Subcutaneous abdominal adipose tissue (tissue), 5 donors: ENCODE data around the gene LAMB4.

Experiments used
- H3K27ac ChIP-seq: one replicate; pipeline ENCODE4 v1.7.0; 2013; ENCODE audit warnings: low read depth, mild to moderate bottlenecking, inconsistent platforms, low read length, moderate library complexity
- H3K27me3 ChIP-seq, 5 donors: one replicate each; pipeline ENCODE4 v1.7.0; 2013; ENCODE audit warnings: low read length in 5 of 5, inconsistent platforms in 1 of 5; ENCODE audit not compliant: control insufficient read depth in 5 of 5, insufficient read depth in 4 of 5
- H3K36me3 ChIP-seq, 5 donors: one replicate each; pipeline ENCODE4 v1.7.0; 2013; ENCODE audit warnings: low read length in 5 of 5; ENCODE audit not compliant: control insufficient read depth in 5 of 5, insufficient read depth in 5 of 5
- H3K4me1 ChIP-seq, 5 donors: one replicate each; pipeline ENCODE4 v1.7.0; 2013; ENCODE audit warnings: low read length in 5 of 5, mild to moderate bottlenecking in 3 of 5, moderate library complexity in 1 of 5; ENCODE audit not compliant: control insufficient read depth in 5 of 5, insufficient read depth in 5 of 5
- H3K4me3 ChIP-seq, 5 donors: one replicate each; pipeline ENCODE4 v1.7.0; 2013; ENCODE audit warnings: low read length in 5 of 5, low read depth in 1 of 5
- H3K9ac ChIP-seq, 5 donors: one replicate each; pipeline ENCODE4 v1.7.0; 2013; ENCODE audit warnings: low read length in 5 of 5, mild to moderate bottlenecking in 4 of 5, moderate library complexity in 3 of 5
- H3K9me3 ChIP-seq, 5 donors: one replicate each; pipeline ENCODE4 v1.7.0; 2013; ENCODE audit warnings: low read length in 5 of 5; ENCODE audit not compliant: control insufficient read depth in 5 of 5
- donor health status: healthy.
- donor health status: healthy.
- donor health status: healthy.
- donor health status: healthy.
- donor health status: healthy.

LAMB4 gene

DNA sequence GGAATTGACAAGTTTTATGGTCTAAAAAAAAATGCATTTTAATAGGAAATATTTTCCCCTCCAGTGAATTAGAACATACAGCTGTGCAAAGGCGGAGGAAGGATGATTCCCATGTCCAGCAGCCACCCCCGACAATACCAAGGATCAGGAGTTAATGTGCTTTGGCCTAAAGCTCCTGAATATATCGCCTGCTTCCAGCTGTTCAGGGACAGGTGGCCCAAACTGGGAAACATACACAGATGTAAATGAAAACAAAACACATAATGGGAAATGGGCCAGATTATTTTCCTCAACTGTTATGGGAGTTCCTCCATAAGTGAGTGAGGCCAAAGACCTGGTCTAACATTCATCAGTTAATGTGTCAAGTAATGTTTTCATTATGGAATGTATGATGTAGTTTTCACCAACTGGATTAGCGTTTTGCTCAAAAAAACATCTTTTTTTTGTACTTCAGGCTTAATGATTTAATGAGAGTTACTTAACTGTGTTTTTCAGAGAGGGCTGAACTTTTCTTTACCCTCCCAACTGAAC lies 72.1 kb downstream of the LAMB4 start:
- Histone ChIP-seq H3K4me3 (no peak overlapping the region), H3K4me1 (peaks cover 0 to 16% (median 10%) of the 10 kb centered on the region in 5 donors), H3K9ac (no peak overlapping the region), H3K9me3 (no peaks in the 10 kb centered on the region), H3K27me3 (peaks cover 0 to 2% (median 0%) of the 10 kb centered on the region in 5 donors), H3K27ac (no peak overlapping the region), H3K36me3 (no peaks in the 10 kb centered on the region)

DNA sequence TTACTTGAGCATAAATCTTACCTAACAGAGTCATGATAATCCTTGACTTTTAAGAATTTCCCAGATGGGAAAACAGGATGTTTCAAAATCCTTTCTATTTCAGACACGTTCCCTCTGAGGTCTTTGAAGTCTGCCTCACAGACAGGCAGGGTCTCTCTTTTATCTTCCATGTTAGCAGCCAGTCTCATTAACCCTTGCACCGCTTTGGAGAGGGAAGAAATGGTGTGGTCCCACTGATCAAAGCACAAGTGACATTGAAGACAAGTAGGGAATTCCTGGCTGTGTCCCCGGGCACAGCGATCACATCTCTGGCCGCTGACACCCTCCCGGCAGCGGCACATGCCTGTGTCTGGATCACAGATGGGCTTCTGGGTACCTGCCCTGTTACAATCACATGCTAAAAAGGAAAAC lies 74.5 kb downstream of the LAMB4 start:
- no peak overlapping the region for H3K27ac ChIP-seq
- no peaks in the 10 kb centered on the region for H3K9me3 ChIP-seq
- peaks cover 0 to 15% (median 10%) of the 10 kb centered on the region in 5 donors for H3K4me1 ChIP-seq
- no peak overlapping the region for H3K9ac ChIP-seq
- H3K27me3 ChIP-seq, result peaks cover 0 to 2% (median 0%) of the 10 kb centered on the region in 5 donors
- no peak overlapping the region for H3K4me3 ChIP-seq
- no peaks in the 10 kb centered on the region for H3K36me3 ChIP-seq

DNA sequence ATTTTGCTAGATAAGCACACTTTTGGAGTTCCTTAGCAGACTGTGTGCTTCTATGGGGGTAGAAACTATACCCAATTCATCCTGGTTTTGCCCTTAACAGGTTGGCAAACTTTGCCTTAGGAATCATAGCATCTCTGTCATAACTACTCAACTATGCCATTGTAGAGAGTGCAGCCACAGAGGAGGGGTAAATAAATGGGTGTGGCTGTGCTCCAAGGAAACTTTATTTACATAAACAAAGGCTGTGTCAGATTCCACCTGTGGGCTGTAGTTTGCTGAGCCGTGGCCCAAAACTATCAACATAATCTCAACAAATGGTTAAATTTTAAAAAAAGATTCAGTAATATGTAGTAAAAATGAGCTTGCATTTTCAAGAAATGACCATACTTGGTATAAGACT lies 75.6 kb downstream of the LAMB4 start:
- H3K9me3 ChIP-seq, result no peaks in the 10 kb centered on the region
- no peak overlapping the region for H3K9ac ChIP-seq
- H3K36me3 ChIP-seq, result no peaks in the 10 kb centered on the region
- H3K4me3 ChIP-seq, result no peak overlapping the region
- no peak overlapping the region for H3K27ac ChIP-seq
- peaks cover 0 to 6% (median 3%) of the 10 kb centered on the region in 5 donors for H3K4me1 ChIP-seq
- H3K27me3 ChIP-seq, result peaks cover 0 to 2% (median 0%) of the 10 kb centered on the region in 5 donors

DNA sequence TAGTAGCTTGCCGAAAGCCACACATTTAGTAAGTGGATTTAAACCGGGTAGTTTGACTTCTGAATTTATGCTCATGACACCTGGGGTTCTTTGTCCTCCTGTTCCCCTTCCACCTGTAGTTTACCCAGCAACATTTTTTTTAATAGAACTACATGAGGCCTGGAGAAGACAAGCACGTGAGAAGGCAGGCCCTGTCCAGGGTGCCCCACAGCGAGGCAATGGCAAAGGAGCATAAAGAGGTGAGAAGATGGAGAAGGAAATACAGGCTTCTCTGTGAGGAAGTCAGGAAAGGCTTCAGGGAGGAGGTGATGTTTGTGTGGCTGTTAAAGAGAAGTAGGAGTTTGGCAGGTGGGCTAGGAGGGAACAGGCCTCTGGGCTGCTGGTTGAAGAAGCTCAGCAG lies 76.9 kb downstream of the LAMB4 start:
- Histone ChIP-seq H3K9me3 (no peaks in the 10 kb centered on the region), H3K27me3 (no peaks in the 10 kb centered on the region), H3K27ac (no peak overlapping the region), H3K36me3 (no peaks in the 10 kb centered on the region), H3K9ac (no peak overlapping the region), H3K4me3 (no peak overlapping the region), H3K4me1 (no peaks in the 10 kb centered on the region)

DNA sequence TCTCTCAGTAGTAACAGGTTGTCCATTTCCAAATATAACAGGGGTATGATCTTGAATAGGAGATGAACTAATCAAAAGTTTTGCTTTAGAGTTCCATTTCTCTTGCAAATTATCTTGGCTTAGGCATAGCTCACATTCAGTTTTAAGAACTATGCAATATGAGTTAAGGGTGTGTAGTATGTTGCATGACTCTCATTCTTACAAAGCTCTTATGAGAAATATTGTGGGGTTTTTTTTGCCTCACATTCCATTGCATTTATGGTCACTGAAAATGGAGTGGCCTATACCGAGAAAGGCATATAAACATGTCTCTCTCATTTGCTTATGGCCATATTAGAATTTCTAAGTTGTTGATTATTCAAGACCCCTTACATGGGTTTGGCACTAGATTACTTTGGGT lies 78.7 kb downstream of the LAMB4 start:
- no peak overlapping the region for H3K9ac ChIP-seq
- no peaks in the 10 kb centered on the region for H3K4me1 ChIP-seq
- no peak overlapping the region for H3K27ac ChIP-seq
- no peaks in the 10 kb centered on the region for H3K27me3 ChIP-seq
- no peaks in the 10 kb centered on the region for H3K9me3 ChIP-seq
- no peak overlapping the region for H3K4me3 ChIP-seq
- H3K36me3 ChIP-seq, result no peaks in the 10 kb centered on the region

DNA sequence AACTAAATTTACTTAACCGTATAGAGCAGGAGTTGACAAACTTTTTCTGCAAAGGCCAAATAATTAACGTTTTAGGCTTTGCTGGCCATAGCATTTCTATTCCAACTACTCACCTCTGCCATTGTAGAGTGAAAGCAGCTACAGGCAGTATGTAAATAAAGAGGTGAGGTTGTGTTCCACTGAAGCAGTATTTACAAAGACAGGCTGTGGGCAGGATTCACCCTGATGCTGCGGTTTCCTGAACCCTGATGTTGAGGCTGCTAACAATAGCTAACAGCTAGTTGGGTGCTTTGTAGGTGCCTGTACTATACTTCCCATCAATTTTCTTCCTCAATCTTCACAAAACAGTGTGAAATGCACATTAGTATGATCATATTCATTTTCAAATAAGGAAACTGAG lies 80.2 kb downstream of the LAMB4 start:
- Histone ChIP-seq H3K4me1 (peaks cover 0 to 8% (median 4%) of the 10 kb centered on the region in 5 donors), H3K36me3 (no peaks in the 10 kb centered on the region), H3K4me3 (no peak overlapping the region), H3K9me3 (no peaks in the 10 kb centered on the region), H3K27ac (no peak overlapping the region), H3K9ac (no peak overlapping the region), H3K27me3 (no peaks in the 10 kb centered on the region)

DNA sequence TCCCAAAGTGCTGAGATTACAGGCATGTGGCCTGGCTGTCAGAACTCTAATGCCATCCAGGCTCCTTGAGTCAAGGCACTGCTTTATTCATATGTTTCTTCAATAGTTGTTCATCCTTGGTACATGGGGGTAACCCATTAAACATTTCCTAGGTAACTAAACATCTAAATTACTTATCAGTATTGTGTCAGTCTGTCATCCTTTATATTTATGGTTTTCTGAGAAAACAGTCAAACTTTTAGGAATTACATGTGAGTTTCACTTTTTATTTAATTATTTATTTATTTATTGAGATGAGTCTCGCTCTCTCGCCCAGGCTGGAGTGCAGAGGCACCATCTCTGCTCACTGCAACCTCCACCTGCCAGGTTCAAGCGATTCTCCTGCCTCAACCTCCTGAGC lies 81.7 kb downstream of the LAMB4 start:
- Histone ChIP-seq H3K27me3 (no peaks in the 10 kb centered on the region), H3K36me3 (no peaks in the 10 kb centered on the region), H3K9me3 (no peaks in the 10 kb centered on the region), H3K4me1 (peaks cover 0 to 8% (median 4%) of the 10 kb centered on the region in 5 donors), H3K4me3 (no peak overlapping the region), H3K27ac (no peak overlapping the region), H3K9ac (no peak overlapping the region)

DNA sequence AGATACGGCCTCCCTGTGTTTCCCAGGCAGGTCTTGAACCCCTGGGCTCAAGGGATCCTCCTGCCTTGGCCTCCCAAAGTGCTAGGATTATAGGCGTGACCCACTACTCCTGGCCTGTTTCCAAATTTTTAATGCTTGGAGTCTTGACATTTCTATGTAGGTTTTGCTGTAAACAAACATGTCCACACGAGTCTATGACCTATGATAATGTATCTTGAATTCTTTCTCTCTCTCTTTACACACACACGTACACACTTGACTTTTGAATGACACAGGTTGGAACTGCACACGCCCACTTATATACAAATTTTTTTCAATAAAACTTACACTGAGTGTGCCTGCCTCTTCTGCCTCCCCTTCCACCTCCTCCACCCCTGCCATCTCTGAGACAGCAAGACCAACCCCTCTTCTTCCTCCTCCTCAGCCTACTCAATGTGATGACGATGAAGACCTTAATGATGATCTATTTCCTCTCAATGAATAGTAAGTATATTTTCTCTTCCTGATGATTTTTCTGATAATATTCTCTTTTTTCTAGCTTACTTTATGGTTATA lies 83.1 kb downstream of the LAMB4 start:
- H3K27me3 ChIP-seq, result no peaks in the 10 kb centered on the region
- peaks cover 0 to 8% (median 4%) of the 10 kb centered on the region in 5 donors for H3K4me1 ChIP-seq
- no peaks in the 10 kb centered on the region for H3K9me3 ChIP-seq
- H3K27ac ChIP-seq, result no peak overlapping the region
- no peak overlapping the region for H3K9ac ChIP-seq
- no peaks in the 10 kb centered on the region for H3K36me3 ChIP-seq
- H3K4me3 ChIP-seq, result no peak overlapping the region

DNA sequence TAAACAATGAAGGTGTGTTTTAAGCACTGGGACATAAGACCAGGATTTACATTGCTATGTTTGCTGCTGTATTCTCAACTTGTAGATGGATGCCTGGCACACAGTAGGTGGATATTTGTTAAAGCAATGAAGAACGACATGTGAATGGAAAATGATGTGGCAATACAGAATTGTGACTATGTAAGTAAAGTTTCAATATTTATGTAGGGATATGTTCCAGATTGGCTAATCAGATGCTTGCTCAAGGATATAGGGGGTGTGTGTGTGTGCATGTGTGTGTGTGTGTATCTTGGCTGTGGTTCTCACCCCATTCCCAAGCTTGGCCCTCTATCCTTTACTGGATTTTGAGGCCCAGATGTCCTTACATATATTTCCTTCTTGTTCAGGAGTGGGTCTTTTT lies 84.5 kb downstream of the LAMB4 start:
- H3K27me3 ChIP-seq, result no peaks in the 10 kb centered on the region
- peak overlapping the region; percentile 68 for H3K27ac ChIP-seq
- H3K4me3 ChIP-seq, result no peak overlapping the region
- no peaks in the 10 kb centered on the region for H3K36me3 ChIP-seq
- peaks cover 0 to 8% (median 4%) of the 10 kb centered on the region in 5 donors for H3K4me1 ChIP-seq
- H3K9me3 ChIP-seq, result no peaks in the 10 kb centered on the region
- no peak overlapping the region for H3K9ac ChIP-seq

DNA sequence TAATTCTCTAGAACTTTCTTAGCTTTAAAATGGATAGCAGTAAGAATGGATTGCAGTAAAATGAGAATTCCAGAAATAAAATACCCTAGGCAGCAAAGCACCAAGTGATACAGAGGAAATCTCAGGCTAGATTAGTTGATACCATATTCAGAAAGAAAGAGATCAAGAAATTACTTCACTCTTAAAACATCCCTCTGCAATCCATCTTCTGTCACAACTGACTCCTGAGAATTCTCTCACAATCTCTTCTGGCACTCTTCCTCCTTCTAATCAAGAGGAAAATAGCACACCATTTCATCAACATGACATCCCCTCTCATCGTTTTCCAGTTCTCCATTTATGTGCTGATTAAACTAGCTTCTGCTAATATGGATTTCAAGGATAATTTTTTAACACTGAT lies 85.0 kb downstream of the LAMB4 start:
- Histone ChIP-seq H3K9ac (peak overlapping the region in 1 of 5 donors; percentile 12), H3K4me1 (peaks cover 0 to 8% (median 4%) of the 10 kb centered on the region in 5 donors), H3K4me3 (no peak overlapping the region), H3K27me3 (no peaks in the 10 kb centered on the region), H3K27ac (peak overlapping the region; percentile 68), H3K36me3 (no peaks in the 10 kb centered on the region), H3K9me3 (no peaks in the 10 kb centered on the region)
